ENCODE measurements around the gene LRRC75A. TPM values are rescaled to one million over a fixed set of nuclear protein-coding genes. Genes with fewer than 3 reads are reported as not detected.

Gene LRRC75A
- total RNA-seq, 1 experiment from 2014 or later: 1.2 TPM

GRCh38 chr17:16470265-16470664 lies 21.7 kb downstream of the LRRC75A start:
- Histone ChIP-seq H3K4me1 (ENCODE audit: control insufficient read depth, insufficient read depth, low read length) (no peaks in the 10 kb centered on the region; the same call in 1 of the 2 replicates), H3K36me3 (ENCODE audit: control insufficient read depth, insufficient read depth, low read length) (no peaks in the 10 kb centered on the region), H3K27me3 (ENCODE audit: control insufficient read depth, insufficient read depth, low read length) (no peaks in the 10 kb centered on the region), H3K9me3 (ENCODE audit: control insufficient read depth, insufficient read depth, low read depth, low read length) (no peaks in the 10 kb centered on the region), H3K27ac (ENCODE audit: low read length) (no peak overlapping the region), H3K4me3 (ENCODE audit: low read depth in 2 of 2, low read length in 2 of 2) (no peak overlapping the region)
- in situ Hi-C loops (cut with HindIII; ENCODE audit: low pct_unique_long_range_greater_than_20kb, low sequenced_read_pairs) (no loop called here), intact Hi-C loops (cut with micrococcal nuclease; ENCODE audit: unreplicated experiment) (no loop called here)
- no TSS peak for BruUV-seq (replicated peaks)
- ChIA-PET POLR2A (no interaction called here), CTCF (no interaction called here)
- no peak for DNase-seq (ENCODE audit: low read depth, low spot score)
- ATAC-seq: no peak
- no peak for TF ChIP-seq TCF7L2 (IDR thresholded peaks at IDR 0.05; ENCODE audit: low read depth, low read length)
- no peak for TF ChIP-seq REST (IDR thresholded peaks at IDR 0.05; ENCODE audit: insufficient read depth in 1 of 2, low read depth in 2 of 2, low read length in 1 of 2)
- TF ChIP-seq CTCF (IDR thresholded peaks at IDR 0.05): no peak

- no peak for ATAC-seq
- no peak overlapping the region for H3K4me3 ChIP-seq (ENCODE audit: low read depth in 2 of 2, low read length in 2 of 2)
- no peaks in the 10 kb centered on the region for H3K9me3 ChIP-seq (ENCODE audit: control insufficient read depth, insufficient read depth, low read depth, low read length)
- ChIA-PET POLR2A (no interaction called here), CTCF (no interaction called here)
- no TSS peak for BruUV-seq (replicated peaks)
- DNase-seq (ENCODE audit: low read depth, low spot score): no peak
- in situ Hi-C loops (cut with HindIII; ENCODE audit: low pct_unique_long_range_greater_than_20kb, low sequenced_read_pairs): no loop called here
- no peak overlapping the region for H3K27ac ChIP-seq (ENCODE audit: low read length)
- no peaks in the 10 kb centered on the region for H3K27me3 ChIP-seq (ENCODE audit: control insufficient read depth, insufficient read depth, low read length)
- H3K36me3 ChIP-seq (ENCODE audit: control insufficient read depth, insufficient read depth, low read length): no peaks in the 10 kb centered on the region
- TF ChIP-seq POLR2AphosphoS5 (IDR thresholded peaks at IDR 0.05; ENCODE audit: low read depth, low read length): no peak
- intact Hi-C loops (cut with micrococcal nuclease; ENCODE audit: unreplicated experiment): no loop called here
- H3K4me1 ChIP-seq (ENCODE audit: control insufficient read depth, insufficient read depth, low read length): no peaks in the 10 kb centered on the region; the same call in none of the 2 replicates
Observed at GRCh38 chr17:16468428-16468992, 23.5 kb downstream of the LRRC75A start.

- TF ChIP-seq CTCF (IDR thresholded peaks at IDR 0.05) (no peak), SIN3A (IDR thresholded peaks at IDR 0.05; ENCODE audit: borderline replicate concordance, insufficient read depth, low read depth, low read length) (no peak), REST (IDR thresholded peaks at IDR 0.05; ENCODE audit: insufficient read depth in 1 of 2, low read depth in 2 of 2, low read length in 1 of 2) (no peak), TCF7L2 (IDR thresholded peaks at IDR 0.05; ENCODE audit: low read depth, low read length) (no peak), POLR2AphosphoS5 (IDR thresholded peaks at IDR 0.05; ENCODE audit: low read depth, low read length) (no peak)
- POLR2A ChIA-PET: no interaction called here
Observed at GRCh38 chr17:16467886-16468285, 24.1 kb downstream of the LRRC75A start.

More at GRCh38 chr17:16467886-16468285, 24.1 kb downstream of the LRRC75A start:
- DNase-seq (ENCODE audit: low read depth, low spot score) (no peak), ATAC-seq (no peak)
- BruUV-seq (replicated peaks): no TSS peak
- no peaks in the 10 kb centered on the region for H3K9me3 ChIP-seq (ENCODE audit: control insufficient read depth, insufficient read depth, low read depth, low read length)
- H3K4me3 ChIP-seq (ENCODE audit: low read depth in 2 of 2, low read length in 2 of 2): no peak overlapping the region
- in situ Hi-C loops (cut with HindIII; ENCODE audit: low pct_unique_long_range_greater_than_20kb, low sequenced_read_pairs): no loop called here
- no peak overlapping the region for H3K27ac ChIP-seq (ENCODE audit: low read length)
- H3K4me1 ChIP-seq (ENCODE audit: control insufficient read depth, insufficient read depth, low read length): no peaks in the 10 kb centered on the region; the same call in none of the 2 replicates
- intact Hi-C loops (cut with micrococcal nuclease; ENCODE audit: unreplicated experiment): no loop called here
- H3K36me3 ChIP-seq (ENCODE audit: control insufficient read depth, insufficient read depth, low read length): no peaks in the 10 kb centered on the region
- CTCF ChIA-PET: no interaction called here
- no peaks in the 10 kb centered on the region for H3K27me3 ChIP-seq (ENCODE audit: control insufficient read depth, insufficient read depth, low read length)

All from Panc1 (cell line).